Stimulated activated CD8-positive, alpha-beta memory T cell treated with anti-CD3 and anti-CD28 coated beads, Interleukin-12 subunit alpha, Interleukin-12 subunit beta, amount 100 ng/mL, for 1 hour (primary cell): Measurements from ENCODE around the gene EME2.

Experiments
- DNase-seq: peaks from one replicate; pipeline ENCODE4 v3.0.0-alpha.2; 2020; ENCODE audit warnings: low read depth

Gene EME2

DNA sequence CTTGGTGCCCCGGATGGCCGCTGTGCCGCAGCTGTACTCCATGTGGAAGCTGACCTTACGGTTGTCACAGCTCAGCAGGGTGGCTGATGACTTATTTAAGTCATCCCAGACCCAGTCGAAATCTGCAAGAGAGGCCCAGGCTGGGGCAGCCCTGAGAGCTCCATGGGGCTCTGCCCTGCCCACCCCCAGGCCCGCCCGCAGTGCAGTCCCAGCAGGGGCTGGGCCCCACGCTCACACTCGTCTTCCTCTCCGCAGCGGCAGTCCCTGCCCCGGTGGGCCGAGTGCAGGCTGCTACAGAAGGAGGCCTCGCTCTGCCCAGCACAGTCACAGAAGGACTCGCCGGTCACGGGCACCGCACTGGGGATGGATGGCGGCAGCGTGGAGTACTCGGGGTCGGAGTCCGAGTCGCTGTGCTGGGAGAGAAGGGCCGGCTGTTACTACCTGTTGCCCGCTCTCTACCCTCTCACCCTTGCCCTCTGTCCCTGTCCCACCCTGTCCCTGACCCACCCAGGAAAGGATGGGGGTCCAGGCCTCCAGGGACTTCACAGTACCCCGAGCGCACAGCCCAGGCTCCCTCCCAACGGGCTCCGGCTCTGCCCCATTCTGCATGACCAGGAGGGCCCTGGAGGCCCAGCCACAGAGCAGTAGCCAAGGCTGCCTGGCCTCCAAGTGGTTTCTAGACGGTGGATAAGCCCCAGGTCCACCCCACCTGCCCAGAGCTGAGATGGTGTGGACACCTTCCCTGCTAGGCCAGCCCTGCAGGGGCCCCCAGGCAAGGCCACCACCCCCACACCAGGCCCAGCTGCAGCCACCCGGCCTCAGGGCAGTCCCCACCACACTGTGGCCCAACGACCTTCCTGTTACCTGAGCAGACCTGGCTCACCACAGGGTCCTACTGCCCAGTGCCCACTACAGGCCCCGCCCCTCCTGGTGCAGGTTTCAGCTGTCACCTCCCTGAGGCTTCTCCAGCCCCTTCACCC, 5.9 kb downstream of the EME2 start:
- no peak for DNase-seq

DNA sequence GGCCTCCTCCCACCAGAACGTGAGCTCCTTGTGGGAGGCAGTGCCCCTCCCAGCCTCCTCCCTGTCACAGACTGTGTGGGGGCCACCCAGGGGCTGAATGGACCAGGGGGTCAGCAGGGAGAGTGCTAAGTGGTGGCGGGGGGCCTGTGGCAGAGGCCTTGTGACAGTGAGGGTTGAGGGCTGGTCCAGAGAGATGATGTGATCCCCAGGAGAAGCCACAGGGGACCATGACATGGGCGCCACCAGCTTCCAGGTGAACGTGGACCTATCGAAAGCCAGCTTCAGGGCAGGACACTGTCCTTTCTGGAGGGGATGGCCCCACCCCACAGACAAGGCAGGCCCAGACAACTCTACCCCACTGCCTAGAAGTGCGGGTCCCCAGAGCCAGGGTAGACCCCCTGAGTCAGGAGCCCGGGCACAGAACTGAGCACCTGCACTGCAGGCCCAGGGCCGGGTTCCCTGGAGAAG, 6.7 kb downstream of the EME2 start:
- no peak for DNase-seq

DNA sequence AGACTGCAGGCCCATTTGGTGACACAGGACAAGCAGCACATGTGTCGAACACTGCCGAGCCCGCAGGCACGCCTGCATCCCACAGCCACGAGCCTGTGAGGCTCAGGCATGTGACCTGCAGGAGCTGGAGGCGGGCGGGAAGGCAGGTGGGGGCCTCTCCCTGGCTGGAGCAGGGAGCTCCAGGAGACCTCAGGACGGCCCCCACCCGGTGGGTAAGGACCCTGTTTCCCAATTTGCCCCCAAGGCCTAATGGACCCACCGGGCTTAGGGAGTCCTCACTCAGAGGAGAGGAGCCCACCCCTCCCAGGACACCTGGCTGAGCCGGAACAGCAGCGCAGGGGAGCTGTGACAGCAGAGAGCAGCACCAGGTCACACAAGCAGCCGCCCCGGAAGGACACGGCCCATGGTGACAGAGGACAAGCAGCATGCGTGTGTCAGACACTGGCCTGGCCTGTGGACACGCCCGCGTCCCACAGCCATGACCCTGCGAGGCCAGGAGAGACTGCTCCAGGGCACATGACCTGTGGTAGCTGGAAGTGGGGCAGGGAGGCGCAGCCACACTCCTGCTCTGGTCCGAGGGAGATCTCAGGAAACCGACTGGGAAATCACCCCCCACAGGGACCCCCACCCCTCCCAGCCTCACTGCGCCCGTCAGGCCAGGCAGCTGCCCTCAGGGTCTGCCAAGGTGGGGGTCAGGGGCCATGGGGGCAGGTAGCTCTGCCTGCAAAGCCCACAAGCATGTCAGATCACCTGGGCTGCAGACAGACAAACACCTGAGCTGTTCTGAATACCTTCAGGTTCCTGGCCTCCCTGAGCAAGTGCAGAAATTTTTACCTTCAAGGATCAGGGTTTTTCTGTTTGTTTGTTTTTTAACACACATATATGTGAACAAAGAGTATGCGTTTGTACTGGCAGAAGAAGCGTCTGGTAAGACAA, 7.4 kb downstream of the EME2 start:
- DNase-seq = no peak

DNA sequence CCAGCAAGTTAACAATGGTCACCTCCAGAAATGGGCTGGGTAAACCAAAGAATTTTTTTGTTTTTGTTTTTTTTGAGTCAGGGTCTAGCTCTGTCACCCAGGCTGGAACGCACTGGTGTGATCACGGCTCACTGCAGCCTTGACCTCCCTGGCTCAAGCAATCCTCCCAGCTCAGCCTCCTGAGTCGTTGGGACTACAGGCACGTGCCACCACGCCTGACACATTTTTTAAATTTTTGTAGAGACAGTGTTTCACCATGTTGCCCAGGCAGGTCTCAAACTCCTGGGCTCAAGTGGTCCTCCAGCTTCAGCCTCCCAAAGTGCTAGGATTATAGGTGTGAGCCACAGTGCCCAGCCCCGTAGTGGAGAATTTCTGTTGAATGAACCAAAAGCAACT, 8.1 kb downstream of the EME2 start:
- no peak for DNase-seq

DNA sequence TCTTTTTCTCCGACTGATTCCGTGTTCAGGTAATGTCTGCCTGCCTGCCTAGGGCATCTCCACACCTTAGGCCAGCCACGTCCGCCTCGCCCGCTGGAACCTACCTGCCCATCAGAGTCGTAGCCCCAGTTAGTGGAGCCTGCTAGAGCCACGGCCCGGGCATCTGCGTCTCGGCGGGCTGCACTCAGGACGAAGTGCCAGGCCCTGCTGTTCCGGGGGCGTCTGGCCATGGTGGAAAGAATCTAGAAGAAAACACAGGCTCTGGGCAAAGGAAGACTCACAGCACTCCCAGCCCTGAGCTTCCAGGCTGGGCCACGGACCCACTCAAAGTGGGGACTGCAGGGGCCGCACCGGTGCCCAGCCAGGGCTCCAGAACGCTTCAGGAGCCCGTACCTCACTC, 8.6 kb downstream of the EME2 start:
- no peak for DNase-seq

DNA sequence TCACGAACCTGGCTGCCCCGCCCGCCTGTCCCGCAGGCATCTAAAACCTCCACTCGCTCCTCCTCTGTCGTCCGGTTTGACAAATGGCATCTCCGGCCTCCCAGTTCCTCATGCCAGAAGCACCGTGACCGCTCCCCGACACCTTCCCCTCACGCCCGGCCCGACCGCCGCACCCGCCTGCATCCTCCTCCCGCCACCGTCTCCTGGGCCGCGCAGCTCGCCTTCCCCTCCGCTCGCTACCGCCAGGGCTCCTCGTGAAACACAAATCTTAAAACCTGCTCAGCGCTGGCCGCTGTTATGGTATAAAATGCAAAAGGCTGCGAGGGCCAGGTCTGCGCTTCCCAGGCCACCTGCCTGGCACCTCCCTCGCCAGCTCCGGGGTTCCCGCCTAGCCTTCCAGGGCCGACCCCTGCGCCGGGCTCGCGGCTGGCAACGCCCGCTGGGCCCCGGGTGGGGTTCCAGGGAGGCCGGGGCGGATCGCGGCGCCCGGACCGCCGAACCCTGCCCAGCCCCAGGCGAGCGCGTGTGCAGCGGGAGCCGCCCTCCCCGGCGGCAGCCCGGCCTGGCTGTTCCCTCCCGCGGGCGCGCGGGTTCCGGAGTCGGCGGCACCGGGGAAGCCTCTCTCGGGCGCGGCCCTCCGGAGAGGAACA, 9.3 kb downstream of the EME2 start:
- no peak for DNase-seq

DNA sequence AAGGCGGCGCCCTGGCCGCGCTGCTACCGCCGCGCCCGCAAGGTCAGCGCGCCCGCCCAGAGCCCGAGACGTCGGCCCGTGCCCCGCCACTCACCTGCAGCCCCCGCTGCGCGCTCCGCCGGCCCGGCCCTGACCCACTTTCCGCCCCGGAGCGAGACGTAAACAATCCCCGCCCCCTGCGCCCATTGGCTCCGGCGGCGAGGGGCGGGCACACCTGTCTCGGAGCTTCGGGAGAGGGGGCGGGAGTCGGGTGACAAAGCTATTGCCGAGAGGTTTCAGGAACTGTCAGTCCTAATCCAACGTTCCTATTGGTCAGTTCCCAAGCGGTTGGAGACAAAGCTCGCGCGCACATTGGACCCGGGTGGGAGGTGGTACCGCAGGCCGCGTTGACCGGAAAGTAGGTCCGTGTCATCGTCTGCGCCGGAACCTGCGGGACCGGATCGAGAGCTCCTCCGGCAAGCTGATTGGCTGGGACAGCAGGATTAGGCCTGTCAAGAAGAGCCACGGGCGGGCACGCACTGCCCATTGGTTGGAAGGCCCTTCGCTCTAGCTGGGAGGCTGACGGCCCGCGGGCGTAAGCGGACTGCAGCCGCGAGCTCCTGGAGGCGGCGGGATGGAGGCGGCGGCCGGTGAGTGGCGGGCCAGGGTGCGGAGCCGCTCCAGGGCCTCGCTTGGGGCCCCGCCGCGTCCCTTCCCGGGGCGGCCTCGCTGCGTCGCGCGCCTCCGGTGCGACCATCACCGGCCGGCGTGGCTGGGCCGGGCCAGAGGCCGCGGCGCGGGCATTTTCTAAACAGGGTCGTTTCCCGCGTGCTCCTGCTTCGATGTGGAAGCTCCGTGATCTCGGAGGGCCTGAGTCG, 10.0 kb downstream of the EME2 start, which contains the start of the genes NUBP2 and SPSB3:
Gene NUBP2 (plus strand): TSS at position 553 of the 857 bp plus-strand sequence. CDS start 61 bp downstream, at position 614.
Gene SPSB3 (minus strand): TSS at position 164 of the 857 bp plus-strand sequence. CDS start 1,088 bp downstream, outside the sequence.
- peak; percentile 98 for DNase-seq

DNA sequence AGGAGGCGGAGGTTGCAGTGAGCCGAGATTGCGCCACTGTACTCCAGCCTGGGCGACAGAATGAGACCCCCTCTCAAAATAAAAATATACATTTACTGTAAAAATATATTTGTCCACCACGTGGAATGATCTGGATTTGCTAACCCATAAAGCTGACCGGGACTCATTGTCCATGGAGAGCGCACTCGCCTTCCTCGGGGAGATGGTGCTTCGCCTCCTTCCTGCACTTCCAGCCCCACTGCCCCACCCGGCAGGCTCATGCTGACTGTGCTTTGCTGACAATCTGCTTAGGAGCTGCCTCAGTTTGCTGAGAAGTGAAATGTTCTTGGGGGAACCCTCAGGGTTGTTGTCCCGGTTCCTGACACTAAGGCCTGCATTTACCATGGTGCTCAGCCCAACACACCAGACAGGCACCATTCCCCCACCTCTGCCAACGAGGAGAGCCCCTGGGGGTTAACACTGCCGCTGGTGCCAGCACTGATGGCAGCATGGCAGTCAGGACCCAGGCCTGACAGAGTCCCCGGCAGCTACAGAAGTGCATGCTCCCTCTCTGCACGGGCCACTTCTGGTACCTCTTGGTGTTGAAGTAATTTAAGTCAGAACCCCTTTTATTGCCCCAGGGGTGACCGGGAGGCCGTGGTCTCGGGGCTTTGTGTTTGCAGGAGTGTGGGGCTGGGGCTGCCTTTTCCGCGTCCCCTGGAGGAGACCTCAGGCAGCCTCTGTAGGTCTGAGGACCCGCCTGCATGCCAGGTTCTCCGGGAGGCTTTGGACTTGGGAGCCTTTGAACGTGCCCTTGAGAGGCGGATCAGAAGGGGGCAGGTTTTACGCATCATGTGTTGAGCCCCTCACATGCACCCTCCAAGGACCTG, 12.6 kb downstream of the EME2 start:
- no peak for DNase-seq

DNA sequence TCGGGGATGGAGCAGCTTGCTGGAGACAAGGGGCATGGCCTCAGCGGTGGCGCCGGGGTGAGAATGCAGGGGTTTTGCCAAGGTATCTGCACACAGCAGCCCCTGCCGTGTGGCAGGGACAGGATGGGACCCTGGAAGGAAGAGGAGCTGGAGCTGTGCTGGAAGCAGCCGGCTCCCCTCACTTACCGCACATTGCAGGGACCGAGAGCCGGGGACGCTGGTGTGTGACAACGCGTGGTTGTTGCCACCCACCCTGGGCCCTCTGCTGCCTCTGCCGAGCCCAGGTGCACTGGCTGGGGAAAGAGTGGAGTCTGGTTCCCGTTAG, 13.2 kb downstream of the EME2 start:
- no peak for DNase-seq

DNA sequence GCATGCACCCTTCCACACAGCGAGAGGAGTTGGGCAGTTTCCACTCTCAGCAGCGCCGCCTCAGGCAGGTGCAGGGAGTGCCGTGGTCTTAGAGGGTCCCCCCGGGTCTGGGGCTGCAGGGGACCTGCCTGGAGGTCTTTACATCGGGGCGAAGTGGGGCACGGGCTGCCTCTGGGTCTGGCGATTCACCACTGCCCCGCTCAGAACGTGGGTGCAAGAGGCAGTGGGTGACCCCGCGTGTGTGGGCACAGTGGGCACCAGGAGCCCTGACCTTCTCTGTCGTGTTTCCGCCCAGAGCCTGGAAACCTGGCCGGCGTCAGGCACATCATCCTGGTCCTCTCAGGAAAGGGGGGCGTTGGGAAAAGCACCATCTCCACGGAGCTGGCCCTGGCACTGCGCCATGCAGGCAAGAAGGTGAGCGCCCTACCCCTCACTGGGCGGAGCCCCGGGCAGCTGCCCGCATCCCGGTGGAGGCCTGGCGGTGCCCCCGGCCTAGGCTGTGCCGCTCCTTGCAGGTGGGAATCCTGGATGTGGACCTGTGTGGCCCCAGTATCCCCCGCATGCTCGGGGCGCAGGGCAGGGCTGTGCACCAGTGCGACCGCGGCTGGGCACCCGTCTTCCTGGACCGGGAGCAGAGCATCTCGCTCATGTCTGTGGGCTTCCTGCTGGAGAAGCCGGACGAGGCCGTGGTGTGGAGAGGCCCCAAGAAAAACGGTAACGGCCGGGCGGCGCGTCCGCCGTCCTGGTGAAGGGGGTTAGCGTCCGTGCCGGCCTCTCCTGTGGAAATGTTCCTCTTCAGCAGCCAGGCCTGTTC, 13.8 kb downstream of the EME2 start:
- DNase-seq = no peak

DNA sequence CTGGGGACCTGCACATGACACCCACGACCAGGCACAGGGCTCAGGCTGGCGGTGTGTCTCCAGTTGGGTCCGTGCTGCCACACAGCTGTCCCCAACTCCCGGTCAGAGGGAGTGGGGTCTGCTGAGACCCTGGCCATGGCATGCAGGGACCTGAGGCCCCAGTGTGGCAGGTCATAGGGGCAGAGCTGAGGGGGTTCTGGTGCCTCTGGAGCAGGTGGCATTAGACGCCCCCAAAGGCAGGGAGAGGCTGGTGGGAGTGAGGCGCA, 14.4 kb downstream of the EME2 start:
- no peak for DNase-seq

DNA sequence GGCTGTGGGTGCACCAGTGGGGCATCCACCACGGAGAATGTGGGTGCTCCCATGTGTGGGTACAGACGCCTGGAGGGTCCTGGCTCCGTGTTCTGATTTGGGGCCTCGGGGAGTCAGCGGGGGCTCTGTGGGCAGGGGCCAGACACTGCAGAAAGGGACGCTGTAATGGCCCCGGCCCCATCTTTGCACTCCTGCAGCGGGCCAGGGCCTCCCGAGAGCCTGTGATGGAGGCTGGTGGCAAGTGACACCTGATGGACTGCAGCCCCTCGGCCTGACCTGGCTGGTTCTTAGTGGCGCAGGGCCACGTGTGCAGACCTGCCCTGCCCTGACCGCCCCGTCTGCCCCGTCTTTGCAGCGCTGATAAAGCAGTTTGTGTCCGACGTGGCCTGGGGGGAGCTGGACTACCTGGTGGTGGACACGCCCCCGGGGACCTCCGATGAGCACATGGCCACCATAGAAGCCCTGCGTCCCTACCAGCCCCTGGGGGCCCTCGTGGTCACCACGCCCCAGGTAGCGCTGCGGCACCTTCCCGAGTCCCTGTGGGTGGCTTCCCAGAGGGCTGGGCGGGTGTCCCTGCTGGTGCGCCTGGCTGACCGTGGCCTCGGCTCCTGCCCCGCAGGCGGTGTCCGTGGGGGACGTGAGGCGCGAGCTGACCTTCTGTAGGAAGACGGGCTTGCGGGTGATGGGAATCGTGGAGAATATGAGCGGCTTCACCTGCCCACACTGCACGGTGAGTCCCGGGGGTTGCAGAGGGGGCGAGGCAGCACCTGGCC, 14.9 kb downstream of the EME2 start:
- DNase-seq = no peak

DNA sequence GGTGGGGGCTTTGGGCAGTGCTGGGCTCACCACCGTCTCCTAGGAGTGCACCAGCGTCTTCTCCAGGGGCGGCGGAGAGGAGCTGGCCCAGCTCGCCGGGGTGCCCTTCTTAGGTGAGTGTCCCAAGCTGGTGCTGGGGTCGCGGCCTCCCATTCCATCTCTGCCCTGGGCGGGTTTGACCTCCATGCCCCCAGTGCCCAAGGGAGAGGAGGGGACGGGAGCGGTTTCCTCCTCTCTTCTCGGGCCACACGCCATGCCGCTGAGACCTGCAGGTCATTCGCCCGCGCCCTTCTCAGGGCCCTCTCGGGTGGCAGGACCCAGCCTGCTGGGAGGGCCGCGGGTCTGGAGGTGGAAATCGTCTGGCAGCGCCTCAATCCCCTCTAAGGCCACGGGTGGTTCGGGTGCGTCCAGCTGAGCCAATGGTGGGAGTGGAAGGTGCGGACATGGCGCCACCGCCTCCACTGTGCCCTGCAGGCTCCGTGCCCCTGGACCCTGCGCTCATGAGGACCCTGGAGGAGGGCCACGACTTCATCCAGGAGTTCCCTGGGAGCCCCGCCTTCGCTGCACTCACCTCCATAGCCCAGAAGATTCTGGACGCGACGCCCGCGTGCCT, 15.6 kb downstream of the EME2 start:
- no peak for DNase-seq

DNA sequence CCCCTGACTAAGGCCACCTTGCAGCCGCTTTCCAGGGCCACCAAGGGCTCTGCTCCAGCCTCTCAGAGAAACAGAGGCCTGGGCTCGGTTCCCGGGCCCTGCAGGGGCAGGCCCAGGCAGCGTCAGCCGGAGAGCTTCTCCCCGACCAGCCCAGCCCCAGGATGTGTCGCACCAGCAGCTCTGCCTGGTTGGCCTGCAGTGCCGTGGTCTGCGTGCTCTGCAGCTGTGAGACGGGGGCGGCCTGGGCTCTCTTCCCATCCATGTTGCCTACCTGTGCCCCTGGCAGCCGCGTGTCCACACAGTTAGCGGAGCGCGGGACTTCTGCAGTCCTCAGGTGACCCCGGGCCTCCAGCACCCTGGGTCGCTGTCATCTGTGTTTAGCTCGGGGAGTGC, 16.1 kb downstream of the EME2 start:
- DNase-seq = no peak

DNA sequence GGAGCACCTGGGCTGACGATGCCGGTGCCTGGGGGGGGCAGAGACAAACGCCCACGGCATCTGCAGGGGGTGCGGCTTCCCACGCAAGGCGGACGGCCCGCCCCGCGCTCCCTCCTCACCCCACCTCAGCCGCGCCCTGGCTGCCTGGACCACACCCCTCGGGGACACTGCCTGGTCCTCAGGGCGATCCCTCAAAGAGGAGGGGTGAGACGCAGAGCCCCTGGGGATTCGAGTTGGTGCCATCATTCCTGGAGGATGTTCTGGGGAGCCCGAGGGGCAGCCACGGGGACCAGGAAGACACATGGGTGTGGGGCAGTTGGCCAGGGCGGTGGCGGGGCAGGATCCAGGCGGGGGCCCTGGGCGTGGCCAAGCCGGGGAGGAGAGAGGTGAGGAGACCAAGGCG, 17.0 kb downstream of the EME2 start:
- DNase-seq = no peak

DNA sequence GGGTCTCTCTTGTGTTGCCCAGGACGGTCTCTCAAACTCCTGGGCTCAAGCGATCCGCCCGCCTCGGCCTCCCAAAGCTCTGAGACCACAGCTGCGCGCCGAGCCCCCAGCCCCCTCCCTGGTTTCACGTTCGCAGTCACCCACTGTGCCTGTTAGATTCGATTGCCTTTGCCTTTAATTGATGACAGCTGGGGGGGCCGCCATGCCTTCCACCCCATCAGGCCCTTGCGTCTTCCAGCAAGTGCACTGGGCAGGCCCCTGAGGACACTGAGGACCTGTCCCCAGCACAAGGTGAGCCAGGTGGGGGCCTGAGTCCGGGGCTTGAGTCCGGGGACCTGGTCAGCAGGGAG, 17.6 kb downstream of the EME2 start:
- DNase-seq = no peak

DNA sequence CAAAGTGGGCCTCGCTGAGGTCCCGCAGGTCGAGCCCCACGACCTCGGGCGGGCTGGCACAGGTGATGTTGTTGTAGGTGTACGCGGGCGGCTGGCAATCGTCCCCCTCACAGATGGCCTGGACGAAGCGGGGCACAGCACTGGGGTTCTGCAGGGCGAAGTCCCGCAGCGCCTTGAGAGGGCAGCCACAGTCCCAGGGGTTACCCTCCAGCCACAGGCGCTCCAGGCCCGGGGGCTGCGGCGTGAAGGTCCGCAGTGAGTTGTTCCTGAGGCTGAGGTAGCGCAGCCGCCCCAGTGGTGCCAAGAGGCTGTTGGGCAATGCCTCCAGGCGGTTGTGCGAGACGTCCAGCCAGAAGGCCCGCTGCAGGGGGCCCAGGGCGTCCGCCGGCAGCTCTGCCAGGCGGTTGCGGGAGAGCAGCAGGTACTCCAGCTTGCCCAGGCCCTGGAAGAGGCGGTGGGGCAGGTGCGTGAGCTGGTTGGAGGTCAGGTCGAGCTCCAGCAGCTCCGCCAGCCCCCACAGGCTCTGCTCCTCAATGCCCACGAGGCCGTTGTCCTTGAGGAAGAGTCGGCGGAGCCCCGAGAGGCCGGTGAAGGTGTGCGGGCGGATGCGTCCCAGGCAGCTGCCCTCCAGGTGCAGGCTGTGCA, 18.1 kb downstream of the EME2 start:
- no peak for DNase-seq
